GM10248 (cell line): ENCODE data around the gene THRA.

Source experiments
- CTCF ChIA-PET: fragments of 300-600 bp; sonication (Branson Sonifier 250); formaldehyde crosslinking; extraction: SDS; loops from one replicate; lab custom pipeline; 2021; ENCODE audit warnings: antibody characterized with exemption; lab: Yijun Ruan, JAX
- POLR2A ChIA-PET: fragments of 350-650 bp; sonication (Branson Sonifier 250); formaldehyde crosslinking; extraction: SDS; loops from one replicate; lab custom pipeline; 2020; ENCODE audit warnings: antibody characterized with exemption; lab: Yijun Ruan, JAX
- DNase-seq: peaks from one replicate; pipeline ENCODE4 v3.0.0; 2012; ENCODE audit errors: extremely low spot score
- CTCF ChIP-seq: IDR thresholded peaks from 2 replicates; pipeline ENCODE4 v1.5.1; 2012; ENCODE audit warnings: mild to moderate bottlenecking, low read depth; ENCODE audit errors: extremely low read depth, missing control alignments, control extremely low read depth

The THRA gene

GRCh38 chr17:40100669-40101366 is 38.1 kb downstream of the THRA start:
- ChIA-PET CTCF (interaction anchor here (0.8 to 10.7 kb wide), 10 partner anchors 11 to 254 kb away, joined by 3 to 180 read pairs (median 6); no protein-coding TSS in a partner anchor), POLR2A (interaction anchor here (0.6 kb wide), 2 partner anchors 425 to 1191 kb away, joined by 3 to 4 read pairs; no protein-coding TSS in a partner anchor)
- no peak for TF ChIP-seq CTCF
- DNase-seq: peak; percentile 80

GRCh38 chr17:40101367-40102210 is 38.8 kb downstream of the THRA start:
- POLR2A ChIA-PET: interaction anchor here (0.6 kb wide), 1 partner anchor 424 kb away, joined by 3 read pairs; no protein-coding TSS in a partner anchor

GRCh38 chr17:40103071-40103661 is 40.4 kb downstream of the THRA start:
- no peak for DNase-seq
- ChIA-PET POLR2A (interaction anchor here (1.0 kb wide), 1 partner anchor 9 kb away, joined by 3 read pairs; no protein-coding TSS in a partner anchor), CTCF (interaction anchor here (0.6 to 10.7 kb wide), 9 partner anchors 9 to 76 kb away, joined by 3 to 180 read pairs (median 4); partner anchors contain the start of gene MED24)
- TF ChIP-seq CTCF: no peak

More at GRCh38 chr17:40101367-40102210, 38.8 kb downstream of the THRA start:
- no peak for DNase-seq
- CTCF ChIA-PET: interaction anchor here (1.0 to 10.7 kb wide), 8 partner anchors 10 to 95 kb away, joined by 3 to 180 read pairs (median 7); no protein-coding TSS in a partner anchor
- no peak for TF ChIP-seq CTCF

GRCh38 chr17:40103688-40104087 is 40.9 kb downstream of the THRA start:
- ChIA-PET CTCF (interaction anchor here (1.1 to 10.7 kb wide), 6 partner anchors 8 to 50 kb away, joined by 3 to 180 read pairs (median 5); partner anchors contain the start of gene MED24), POLR2A (interaction anchor here (1.0 kb wide), 1 partner anchor 9 kb away, joined by 3 read pairs; no protein-coding TSS in a partner anchor)
- no peak for DNase-seq
- TF ChIP-seq CTCF: no peak

- TF ChIP-seq CTCF: no peak
- CTCF ChIA-PET: interaction anchor here (1.2 to 10.7 kb wide), 4 partner anchors 7 to 64 kb away, joined by 3 to 180 read pairs (median 11); no protein-coding TSS in a partner anchor
- POLR2A ChIA-PET: no interaction called here
- DNase-seq: no peak
Observed at GRCh38 chr17:40104594-40105486, 42.1 kb downstream of the THRA start.
